SK-N-SH (cell line): ENCODE results near the gene MTCL1. TPM values are rescaled to one million over a fixed set of nuclear protein-coding genes. Genes with fewer than 3 reads are reported as not detected.

Source experiments
- CTCF ChIA-PET: fragments of 300-600, 350-600 bp; formaldehyde crosslinking; extraction: SDS; loops from one replicate; lab custom pipeline; 2021; lab: Yijun Ruan, JAX
- POLR2A ChIA-PET: fragments of 350-600 bp; sonication (Branson Sonifier 250); formaldehyde crosslinking; extraction: SDS; loops from one replicate; lab custom pipeline; 2020; ENCODE audit warnings: antibody characterized with exemption, inconsistent platforms; lab: Yijun Ruan, JAX
- DNase-seq: peaks from one replicate; pipeline ENCODE4 v3.0.0; 2012
- H2AFZ ChIP-seq: fragments of 200-600 bp; sonication (generic); 2 replicates; pipeline ENCODE4 v1.8.1; 2016; ENCODE audit warnings: antibody characterized with exemption, mild to moderate bottlenecking, low read depth
- H3F3A ChIP-seq: fragments of 200-600 bp; sonication (generic); replicated peaks from 2 replicates; pipeline ENCODE3; 2016; ENCODE audit warnings: antibody characterized with exemption, mild to moderate bottlenecking; ENCODE audit not compliant: insufficient read depth
- H3K27ac ChIP-seq, 2 experiments: fragments of 200-500 bp in 1 of 2; fragments of 200-600 bp in 1 of 2; sonication (Bioruptor generic) in 1 of 2; sonication (generic), shearing (Covaris generic) in 1 of 2; 2 replicates each; pipeline versions ENCODE4 v1.5.1 to v1.6.1; 2014 to 2016; ENCODE audit warnings: low read depth in 2 of 2, inconsistent platforms in 1 of 2, low read length in 1 of 2, mild to moderate bottlenecking in 1 of 2, mixed read lengths in 1 of 2
- H3K27me3 ChIP-seq: fragments of 200-600 bp; sonication (generic), shearing (Covaris generic); 2 replicates; pipeline ENCODE4 v1.6.1; 2016; ENCODE audit warnings: mixed run types; ENCODE audit not compliant: insufficient read depth
- H3K36me3 ChIP-seq, 2 experiments: fragments of 200-500 bp in 1 of 2; fragments of 200-600 bp in 1 of 2; sonication (Bioruptor generic) in 1 of 2; sonication (generic) in 1 of 2; replicated peaks in 1 of 2; 2 replicates each; pipeline versions ENCODE3 to v1.5.1; 2014 to 2016; ENCODE audit warnings: low read length in 1 of 2, mild to moderate bottlenecking in 1 of 2; ENCODE audit not compliant: insufficient read depth in 2 of 2, control insufficient read depth in 1 of 2
- H3K4me1 ChIP-seq, 2 experiments: fragments of 200-500 bp in 1 of 2; fragments of 200-600 bp in 1 of 2; sonication (Bioruptor generic) in 1 of 2; sonication (generic), shearing (Covaris generic) in 1 of 2; 2 replicates each; pipeline versions ENCODE4 v1.5.1 to v1.6.1; 2014 to 2016; ENCODE audit warnings: low read depth in 1 of 2, low read length in 1 of 2, mixed run types in 1 of 2; ENCODE audit not compliant: insufficient read depth in 2 of 2, control insufficient read depth in 1 of 2
- H3K4me2 ChIP-seq: fragments of 200-600 bp; sonication (generic), shearing (Covaris generic); 2 replicates; pipeline ENCODE4 v1.6.1; 2017; ENCODE audit warnings: mixed run types
- H3K4me3 ChIP-seq, 2 experiments: fragments of 200-500 bp in 1 of 2; fragments of 200-600 bp in 1 of 2; sonication (Bioruptor generic) in 1 of 2; sonication (generic), shearing (Covaris generic) in 1 of 2; 2 replicates each; pipeline versions ENCODE4 v1.5.1 to v1.8.1; 2014 to 2016; ENCODE audit warnings: low read depth in 2 of 2, inconsistent platforms in 1 of 2, low read length in 1 of 2, mild to moderate bottlenecking in 1 of 2, mixed read lengths in 1 of 2, moderate library complexity in 1 of 2
- H3K79me2 ChIP-seq: fragments of 200-600 bp; sonication (generic); 2 replicates; pipeline ENCODE4 v1.8.1; 2017; ENCODE audit warnings: mild to moderate bottlenecking; ENCODE audit not compliant: insufficient read depth
- H3K9ac ChIP-seq: fragments of 200-600 bp; sonication (generic); 2 replicates; pipeline ENCODE4 v1.6.1; 2017; ENCODE audit warnings: mixed run types
- H3K9me2 ChIP-seq: fragments of 200-600 bp; sonication (generic); 2 replicates; pipeline ENCODE4 v1.6.1; 2017; ENCODE audit warnings: mixed run types
- H3K9me3 ChIP-seq: fragments of 200-600 bp; sonication (generic); 2 replicates; pipeline ENCODE4 v1.6.1; 2017; ENCODE audit warnings: mixed run types, mild to moderate bottlenecking, moderate library complexity
- H4K20me1 ChIP-seq: fragments of 200-600 bp; sonication (generic); 2 replicates; pipeline ENCODE4 v1.6.1; 2017; ENCODE audit warnings: mild to moderate bottlenecking, mixed run types; ENCODE audit not compliant: insufficient read depth
- CHD2 ChIP-seq: fragments of 150-350 bp; IDR thresholded peaks from 2 replicates; pipeline ENCODE4 v1.6.1; 2018; ENCODE audit warnings: low read length; ENCODE audit not compliant: partially characterized antibody
- EP300 ChIP-seq, 2 experiments: IDR thresholded peaks; 2 replicates each; pipeline versions ENCODE4 v1.4.0 to v1.6.1; 2012; ENCODE audit warnings: borderline replicate concordance in 1 of 2, low read depth in 1 of 2, low read length in 1 of 2
- EZH2phosphoT487 ChIP-seq: fragments of 200-600 bp; sonication (generic); IDR thresholded peaks from 2 replicates; pipeline ENCODE4 v1.6.1; 2017; ENCODE audit warnings: low read depth, mixed run types, mild to moderate bottlenecking, antibody characterized with exemption, moderate library complexity, borderline replicate concordance
- FOSL2 ChIP-seq: IDR thresholded peaks from 2 replicates; pipeline ENCODE4 v1.4.0; 2012; ENCODE audit warnings: low read depth, mild to moderate bottlenecking, moderate library complexity, borderline replicate concordance
- FOXJ3 ChIP-seq: sonication (generic); formaldehyde crosslinking; IDR thresholded peaks from 2 replicates; pipeline ENCODE4 v1.5.1; 2020; ENCODE audit warnings: mild to moderate bottlenecking, missing genetic modification reagents
- FOXM1 ChIP-seq: IDR thresholded peaks from 2 replicates; pipeline ENCODE4 v1.4.0; 2012; ENCODE audit warnings: low read depth, mild to moderate bottlenecking
- JUND ChIP-seq: IDR thresholded peaks from 2 replicates; pipeline ENCODE4 v1.4.0; 2012
- MEF2A ChIP-seq: IDR thresholded peaks from 2 replicates; pipeline ENCODE4 v1.4.0; 2012; ENCODE audit warnings: low read depth, borderline replicate concordance
- NFIC ChIP-seq: IDR thresholded peaks from 2 replicates; pipeline ENCODE4 v1.4.0; 2012; ENCODE audit warnings: borderline replicate concordance
- NRF1 ChIP-seq: IDR thresholded peaks from 2 replicates; pipeline ENCODE4 v1.6.1; 2012; ENCODE audit warnings: low read depth, mild to moderate bottlenecking, low read length
- PBX3 ChIP-seq: IDR thresholded peaks from 2 replicates; pipeline ENCODE4; 2012
- RCOR1 ChIP-seq: fragments of 150-350 bp; IDR thresholded peaks from 2 replicates; pipeline ENCODE4 v1.6.1; 2017; ENCODE audit warnings: antibody characterized with exemption, low read length
- RFX5 ChIP-seq: IDR thresholded peaks from 2 replicates; pipeline ENCODE4 v1.6.1; 2012; ENCODE audit warnings: mild to moderate bottlenecking, improper control_type of control experiment, low read length
- RXRA ChIP-seq: IDR thresholded peaks from 2 replicates; pipeline ENCODE4 v1.4.0; 2012; ENCODE audit warnings: low read depth, mild to moderate bottlenecking, borderline replicate concordance
- SMC3 ChIP-seq: IDR thresholded peaks from 2 replicates; pipeline ENCODE4 v1.6.1; 2012; ENCODE audit warnings: low read depth, low read length, improper control_type of control experiment
- TAF1 ChIP-seq: IDR thresholded peaks from 2 replicates; pipeline ENCODE4 v1.6.1; 2012; ENCODE audit warnings: low read depth, mild to moderate bottlenecking, low read length, moderate library complexity, borderline replicate concordance
- USF1 ChIP-seq: IDR thresholded peaks from 2 replicates; pipeline ENCODE4 v1.4.0; 2012; ENCODE audit warnings: low read depth, borderline replicate concordance
- USF2 ChIP-seq: fragments of 150-350 bp; IDR thresholded peaks from 2 replicates; pipeline ENCODE4 v1.6.1; 2017; ENCODE audit warnings: antibody characterized with exemption, low read length, low read depth, borderline replicate concordance
- YY1 ChIP-seq: IDR thresholded peaks from 2 replicates; pipeline ENCODE4 v1.4.0; 2012; ENCODE audit warnings: low read depth, mild to moderate bottlenecking
- WGBS: methylation state at CpG from one replicate; pipeline ENCODE4 v1.1.6; 2017; ENCODE audit warnings: low lambda C conversion rate; 5-methylcytosine and 5-hydroxymethylcytosine counted together
- polyA plus RNA-seq, 3 experiments: library from polyadenylated mRNA; depleted of rRNA; stranded (reverse); fragments of >200 nt; gene quantifications; 2 replicates each; pipeline ENCODE4 v1.2.3, GENCODE V29; 2012

The MTCL1 gene
- polyA plus RNA-seq, 1 of the 3 experiments (the other 2 are of a cell fraction), result 33.5 TPM

GRCh38 chr18:8825729-8826375, 120.5 kb downstream of the MTCL1 start:
- Histone ChIP-seq H3K4me2 (no peak overlapping the region), H3K79me2 (no peaks in the 10 kb centered on the region; the same call in 1 of the 2 replicates), H2AFZ (no peak overlapping the region), H3K27me3 (no peaks in the 10 kb centered on the region), H3K4me3 (no peak overlapping the region), H3K27ac (no peak overlapping the region), H3K9me3 (no peaks in the 10 kb centered on the region)
- ChIA-PET POLR2A (no interaction called here), CTCF (interaction anchor here (0.5 to 1.4 kb wide), 5 partner anchors 8 to 119 kb away, joined by 3 read pairs; no protein-coding TSS in a partner anchor)
- TF ChIP-seq EZH2phosphoT487, result no peak
- no peak for TF ChIP-seq SMC3
- TF ChIP-seq CHD2, result no peak
- TF ChIP-seq USF1, result no peak
- TF ChIP-seq TAF1, result no peak
- TF ChIP-seq EP300 (IDR thresholded peaks at IDR 0.05; ENCODE audit: borderline replicate concordance in 1 of 2, low read depth in 1 of 2, low read length in 1 of 2), result no peak
- TF ChIP-seq JUND, result no peak
- no peak for TF ChIP-seq YY1
- TF ChIP-seq RXRA, result no peak
- no peak for TF ChIP-seq NFIC
- no peak for TF ChIP-seq RCOR1
- no peak for TF ChIP-seq FOSL2
- TF ChIP-seq, all 33 proteins: peak for 0
- 96% methylated on average over 15 of the region's 20 CpGs for WGBS
- Histone ChIP-seq H4K20me1 (no peaks in the 10 kb centered on the region), H3K36me3 (peaks cover 21 to 57% of the 10 kb centered on the region in 2 experiments), H3K9me2 (no peaks in the 10 kb centered on the region), H3K9ac (no peak overlapping the region), H3F3A (no peaks in the 10 kb centered on the region), H3K4me1 (no peaks in the 10 kb centered on the region; a peak in 1 of 4 replicates)
- DNase-seq, result no peak

- ChIA-PET POLR2A (no interaction called here), CTCF (interaction anchor here (0.7 to 1.4 kb wide), 4 partner anchors 9 to 120 kb away, joined by 3 read pairs; no protein-coding TSS in a partner anchor)
- H3K9ac ChIP-seq, result no peak overlapping the region
- DNase-seq, result no peak
- peaks cover 0 to 4% of the 10 kb centered on the region in 2 experiments; a peak in 1 of 4 replicates for H3K4me1 ChIP-seq
- no peak overlapping the region for H2AFZ ChIP-seq
- H3K4me3 ChIP-seq, result no peak overlapping the region
- TF ChIP-seq FOSL2 (no peak), EP300 (IDR thresholded peaks at IDR 0.05; ENCODE audit: borderline replicate concordance in 1 of 2, low read depth in 1 of 2, low read length in 1 of 2) (no peak), YY1 (no peak), RFX5 (no peak), FOXM1 (no peak), NRF1 (no peak), JUND (no peak), MEF2A (no peak), TAF1 (no peak), EZH2phosphoT487 (no peak), PBX3 (no peak), USF2 (no peak), RXRA (no peak), FOXJ3 (no peak)
- no peak overlapping the region for H3K4me2 ChIP-seq
- H3K9me3 ChIP-seq, result no peaks in the 10 kb centered on the region
- no peaks in the 10 kb centered on the region for H3F3A ChIP-seq
- no peak overlapping the region for H3K27ac ChIP-seq
- H4K20me1 ChIP-seq, result no peaks in the 10 kb centered on the region
- H3K79me2 ChIP-seq, result no peaks in the 10 kb centered on the region; the same call in 1 of the 2 replicates
- H3K36me3 ChIP-seq, result peaks cover 14 to 52% of the 10 kb centered on the region in 2 experiments
- H3K27me3 ChIP-seq, result no peaks in the 10 kb centered on the region
- 83% methylated on average over 3 of the region's 3 CpGs for WGBS
- no peaks in the 10 kb centered on the region for H3K9me2 ChIP-seq
Observed at GRCh38 chr18:8826514-8826913, 121.2 kb downstream of the MTCL1 start.
